HG03558 (cell line): Measurements from ENCODE around the gene FNDC11.
"Not testable (repeated sequence)": the region's sequence is repeated elsewhere in the genome, so short reads cannot be mapped to it uniquely, and the experiment has no call there.

Experiments used
- ATAC-seq: cut with Tn5 transposase; IDR thresholded peaks from one replicate; pipeline ENCODE4 v1.9.1; 2021; ENCODE audit warnings: moderate number of reproducible peaks; ENCODE audit not compliant: unreplicated experiment; ENCODE audit errors: extremely low read depth

The FNDC11 gene

DNA sequence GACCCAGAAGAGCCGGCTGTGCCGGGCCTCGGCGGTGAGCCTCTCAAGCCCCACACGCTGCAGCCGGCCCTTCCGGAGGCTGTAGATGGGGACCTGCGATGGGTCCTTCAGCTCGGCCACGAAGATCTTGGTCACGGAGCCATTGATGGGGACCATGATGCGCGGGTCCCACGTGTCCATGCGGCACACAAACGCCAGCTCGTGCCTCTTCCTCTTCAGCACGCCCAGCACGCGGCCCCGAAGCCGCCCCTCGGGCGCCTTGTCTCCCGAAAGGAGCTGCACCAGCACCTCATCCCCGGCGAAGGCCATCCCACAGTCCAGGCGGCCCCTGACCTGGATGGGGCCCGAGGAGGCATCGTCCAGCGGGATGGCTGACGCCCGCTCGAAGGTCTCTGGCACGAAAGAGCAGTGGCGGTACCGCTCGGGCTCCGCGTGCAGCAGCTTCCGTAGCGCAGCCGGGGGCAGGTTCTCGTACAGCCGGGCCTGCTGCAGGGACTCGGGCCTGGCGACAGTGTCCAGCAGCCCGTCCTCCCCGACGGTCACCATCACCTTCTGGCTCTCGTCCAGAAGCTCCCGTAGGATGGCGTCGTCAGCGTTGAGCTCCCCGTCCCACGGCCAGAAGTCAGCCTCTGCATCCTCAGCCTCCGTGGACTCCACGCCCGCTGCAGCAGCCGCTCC lies 11.2 kb downstream of the FNDC11 start:
- no peak for ATAC-seq

DNA sequence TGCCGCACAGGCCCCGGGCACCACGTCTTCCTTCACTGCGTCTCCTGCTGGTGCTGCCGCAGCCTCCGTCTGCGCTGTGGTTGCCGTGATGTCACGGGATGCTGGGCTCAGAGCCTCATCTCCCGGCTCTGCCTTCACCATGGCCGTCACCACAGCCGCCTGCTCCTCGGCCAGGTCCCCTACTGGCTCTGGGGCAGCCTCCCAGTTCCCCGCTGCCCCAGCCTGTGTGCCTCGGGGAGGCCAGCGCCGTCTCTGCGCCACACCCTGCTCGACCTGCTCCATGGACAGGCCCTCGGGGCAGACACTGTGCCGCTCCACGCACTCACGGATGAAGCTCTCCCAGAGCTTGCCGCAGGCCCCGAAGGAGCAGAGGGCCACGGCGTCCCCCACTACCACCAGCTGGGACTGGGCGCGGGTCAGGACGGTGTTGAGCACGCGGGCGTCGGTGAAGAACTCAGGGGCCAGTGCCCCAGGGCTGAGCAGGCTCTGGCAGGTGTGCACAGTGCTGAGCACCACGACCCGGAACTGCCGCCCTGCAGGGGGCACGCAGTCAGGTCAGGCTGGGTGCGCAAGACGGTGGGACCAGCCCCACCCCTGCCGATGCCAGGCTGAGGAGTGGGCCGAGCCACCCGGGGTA lies 11.9 kb downstream of the FNDC11 start:
- ATAC-seq, result no peak

DNA sequence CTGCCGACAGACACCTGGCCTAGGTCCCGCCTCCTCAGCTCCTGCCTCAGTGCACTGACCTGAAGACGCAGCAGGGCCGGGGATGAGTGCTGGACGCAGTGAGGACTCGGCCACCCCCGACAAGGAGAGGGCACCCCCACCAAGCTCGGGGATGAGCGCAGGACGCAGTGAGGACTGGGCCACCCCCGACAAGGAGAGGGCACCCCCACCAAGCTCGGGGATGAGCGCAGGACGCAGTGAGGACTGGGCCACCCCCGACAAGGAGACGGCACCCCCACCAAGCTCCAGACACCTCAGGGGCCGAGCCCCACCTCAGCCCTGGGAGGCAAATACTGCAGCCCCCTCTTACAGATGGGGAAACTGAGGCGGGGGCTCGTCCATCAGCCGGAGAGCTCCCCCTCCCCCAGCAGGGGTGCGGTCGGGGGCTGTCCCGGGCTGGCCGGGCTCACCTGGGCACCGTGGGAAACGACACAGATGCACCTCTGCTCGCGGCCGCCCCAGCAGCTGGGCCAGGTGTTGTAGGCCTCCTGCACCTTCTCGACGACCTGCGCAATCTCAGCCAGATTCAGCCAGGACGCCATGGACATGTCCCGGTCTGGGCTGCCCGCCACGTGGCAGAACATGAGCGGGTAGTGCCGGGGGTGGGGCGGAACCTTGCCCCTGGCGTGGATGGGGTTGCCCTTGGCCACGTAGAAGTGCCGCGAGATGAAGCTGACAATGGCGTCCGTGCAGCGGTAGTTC lies 12.6 kb downstream of the FNDC11 start:
- no peak for ATAC-seq

DNA sequence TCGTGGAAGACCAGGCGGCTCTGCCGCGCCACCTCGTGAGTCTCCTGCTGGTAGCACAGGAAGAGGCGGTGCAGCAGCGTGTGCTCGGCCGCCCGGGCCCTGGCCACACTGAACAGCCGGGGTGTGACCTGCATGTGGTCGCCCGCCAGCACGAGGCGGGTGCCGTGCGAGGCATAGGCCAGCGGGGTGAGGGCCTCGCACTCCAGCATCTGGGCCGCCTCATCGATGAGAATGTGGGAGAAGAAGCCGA lies 13.1 kb downstream of the FNDC11 start:
- no peak for ATAC-seq

DNA sequence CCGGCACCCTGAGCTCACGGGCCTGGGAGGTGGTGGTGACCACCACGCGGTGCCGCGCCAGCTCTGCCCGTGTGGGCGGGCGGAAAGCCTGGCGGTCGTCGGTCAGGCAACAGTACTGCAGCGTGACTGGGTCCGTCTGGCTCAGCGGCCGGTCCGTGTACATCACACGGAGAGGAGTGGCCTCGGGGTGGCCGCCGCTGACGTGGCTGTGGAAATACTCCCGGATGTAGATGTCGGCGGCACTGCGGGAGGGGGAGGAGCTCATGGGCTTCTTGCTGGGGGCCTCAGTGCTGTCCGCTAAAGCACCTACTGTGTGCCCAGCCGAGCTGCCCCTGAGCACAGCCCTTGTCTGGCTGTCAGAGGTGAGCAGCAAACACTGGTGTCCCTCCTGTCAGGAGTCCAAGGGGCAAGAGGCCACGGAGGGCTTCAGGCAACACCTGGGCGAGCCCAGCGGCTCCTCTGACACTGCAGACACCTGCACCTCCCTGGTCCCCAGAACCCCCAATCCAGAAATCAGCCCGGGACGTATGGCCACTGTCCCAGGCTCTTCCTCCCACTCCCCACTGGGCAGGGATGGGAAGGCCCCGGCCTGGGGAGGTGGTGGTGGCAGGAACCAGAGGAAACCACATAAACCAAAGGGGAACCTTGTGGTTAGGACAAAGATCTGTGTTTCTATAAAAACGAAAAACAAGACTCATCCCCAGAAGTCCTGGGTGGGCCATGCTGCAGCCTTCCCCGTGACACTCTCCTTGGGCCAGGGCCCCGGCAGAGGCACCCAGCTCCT lies 13.6 kb downstream of the FNDC11 start:
- no peak for ATAC-seq

DNA sequence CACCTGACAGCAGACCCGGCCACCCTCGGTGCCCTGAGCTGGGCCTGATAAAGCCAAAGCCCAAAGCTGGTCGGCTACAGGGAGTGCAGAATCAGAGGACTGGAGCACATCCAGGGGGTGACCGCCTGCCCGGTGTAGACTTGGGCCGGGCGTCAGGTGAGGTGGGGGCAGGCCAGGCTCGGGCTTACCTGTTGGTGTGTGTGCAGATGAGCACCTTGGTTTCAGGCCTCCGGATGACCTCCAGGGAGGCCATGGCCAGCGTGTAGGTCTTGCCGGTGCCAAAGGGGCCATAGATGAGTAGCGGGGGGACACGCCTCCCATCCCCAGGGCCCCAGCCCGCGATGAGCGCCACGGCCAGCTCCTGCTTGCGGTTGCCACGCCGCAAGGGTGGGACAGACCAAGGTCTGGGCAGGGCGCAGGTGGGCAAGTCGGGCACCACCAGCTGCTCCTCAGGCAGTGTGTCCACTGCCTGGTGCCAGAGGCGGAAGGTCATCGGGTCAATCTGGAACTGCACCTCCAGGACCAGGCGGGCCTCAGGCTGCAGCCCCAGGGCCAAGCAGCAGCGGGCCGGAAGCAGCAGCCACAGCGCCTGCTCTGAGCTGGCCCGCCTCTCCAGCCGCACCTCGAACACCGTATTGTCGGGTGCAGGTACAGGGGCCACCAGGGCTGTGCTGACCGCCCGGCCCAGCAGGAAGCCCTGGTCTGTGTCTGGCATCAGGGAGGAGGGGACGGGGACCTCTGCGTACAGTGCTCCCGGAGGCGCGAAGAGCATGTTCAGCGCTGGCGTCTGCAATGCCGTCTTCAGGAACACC lies 14.4 kb downstream of the FNDC11 start:
- ATAC-seq, result no peak

DNA sequence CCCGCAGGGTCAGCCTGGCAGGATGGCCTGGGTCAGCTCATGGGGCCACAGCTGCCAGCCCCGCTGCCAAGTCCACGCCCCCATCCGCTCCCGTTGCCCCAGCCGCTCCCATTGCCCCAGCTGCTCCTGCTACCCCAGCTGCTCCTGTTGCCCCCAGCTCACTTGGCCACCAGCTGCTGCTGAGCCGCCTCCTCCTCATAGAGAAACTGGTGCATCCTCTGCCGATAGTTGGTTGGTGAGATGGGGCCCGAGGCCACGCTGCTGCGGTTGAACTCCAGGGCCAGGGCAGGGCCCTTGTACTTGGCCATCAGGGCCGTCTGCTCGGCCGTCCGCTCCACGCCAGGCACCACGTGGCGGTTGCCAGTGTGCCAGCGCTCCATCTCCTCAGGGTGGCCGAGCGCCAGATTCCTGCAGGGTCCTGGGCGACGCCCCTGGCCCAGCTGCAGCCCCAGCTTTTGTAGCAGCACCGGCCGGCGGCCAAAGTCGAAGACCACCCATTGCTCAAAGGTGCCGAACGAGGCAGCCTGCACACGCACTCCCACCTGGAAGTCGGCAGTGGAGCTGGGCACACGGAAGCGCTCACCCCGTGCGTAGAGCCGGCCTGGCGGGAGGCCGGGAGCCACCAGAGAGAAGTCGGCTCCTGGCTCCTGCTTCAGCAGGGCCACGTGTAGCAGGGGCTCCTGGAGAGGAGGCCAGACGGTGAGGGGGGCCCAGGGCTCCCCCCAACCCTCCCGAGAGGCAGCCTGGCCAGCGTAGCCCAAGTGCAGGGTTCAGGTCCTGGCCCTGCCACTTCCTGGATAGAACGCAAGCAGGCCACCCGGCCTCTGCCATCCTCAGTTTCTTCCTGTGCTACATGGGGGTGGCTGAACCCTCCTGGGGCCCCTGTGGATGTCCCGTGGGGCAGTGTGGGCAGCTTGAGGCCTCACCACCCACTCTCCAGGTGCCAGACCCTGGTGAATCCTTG lies 15.3 kb downstream of the FNDC11 start:
- ATAC-seq, result no peak

DNA sequence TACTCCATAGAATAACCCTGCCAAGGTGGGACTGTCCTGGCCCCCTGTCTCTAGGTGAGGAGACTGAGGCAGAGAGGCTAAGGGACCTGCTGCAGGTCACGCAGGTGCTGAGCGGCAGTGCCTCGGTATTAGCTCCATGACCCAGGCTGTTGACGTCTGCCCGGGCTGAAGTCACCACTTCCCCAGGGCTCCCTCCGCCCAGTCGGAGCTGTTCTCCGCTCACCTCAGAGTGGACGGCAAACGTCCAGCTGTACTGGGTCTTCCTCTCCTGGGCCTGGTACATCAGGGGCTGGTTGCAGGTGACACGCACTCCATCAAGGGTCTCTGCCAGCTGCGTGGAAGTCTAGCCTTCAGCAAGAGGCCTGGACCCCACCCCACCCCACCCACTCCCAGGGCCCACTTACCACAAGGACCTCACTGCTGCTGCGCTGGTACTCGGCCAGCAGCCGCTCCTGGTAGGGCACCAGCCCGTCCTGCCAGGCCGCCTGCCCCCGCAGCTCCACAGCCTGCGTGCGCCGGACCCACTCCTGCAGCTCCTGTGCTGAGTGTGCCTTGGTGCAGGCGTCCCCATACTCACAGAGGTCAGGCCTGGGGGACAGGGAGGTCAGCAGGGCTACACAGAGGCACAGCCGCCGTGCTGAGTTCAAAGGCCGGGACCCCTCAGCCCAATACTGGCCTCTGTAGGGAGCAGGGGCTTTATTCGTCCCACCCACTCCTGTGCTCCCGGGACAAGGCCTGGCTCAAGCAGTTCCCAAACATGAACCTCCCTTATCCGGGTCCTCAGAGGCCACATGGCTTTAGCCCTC lies 16.5 kb downstream of the FNDC11 start:
- no peak for ATAC-seq

DNA sequence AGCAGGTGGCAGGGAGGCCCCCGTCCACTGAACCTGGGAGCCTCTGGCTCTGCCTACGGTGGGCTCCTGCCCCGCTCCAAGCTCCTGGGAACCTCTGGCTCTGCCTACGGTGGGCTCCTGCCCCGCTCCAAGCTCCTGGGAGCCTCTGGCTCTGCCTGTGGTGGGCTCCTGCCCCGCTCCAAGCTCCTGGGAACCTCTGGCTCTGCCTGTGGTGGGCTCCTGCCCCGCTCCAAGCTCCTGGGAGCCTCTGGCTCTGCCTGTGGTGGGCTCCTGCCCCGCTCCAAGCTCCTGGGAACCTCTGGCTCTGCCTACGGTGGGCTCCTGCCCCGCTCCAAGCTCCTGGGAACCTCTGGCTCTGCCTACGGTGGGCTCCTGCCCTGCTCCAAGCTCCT lies 17.1 kb downstream of the FNDC11 start:
- not testable (repeated sequence) for ATAC-seq

DNA sequence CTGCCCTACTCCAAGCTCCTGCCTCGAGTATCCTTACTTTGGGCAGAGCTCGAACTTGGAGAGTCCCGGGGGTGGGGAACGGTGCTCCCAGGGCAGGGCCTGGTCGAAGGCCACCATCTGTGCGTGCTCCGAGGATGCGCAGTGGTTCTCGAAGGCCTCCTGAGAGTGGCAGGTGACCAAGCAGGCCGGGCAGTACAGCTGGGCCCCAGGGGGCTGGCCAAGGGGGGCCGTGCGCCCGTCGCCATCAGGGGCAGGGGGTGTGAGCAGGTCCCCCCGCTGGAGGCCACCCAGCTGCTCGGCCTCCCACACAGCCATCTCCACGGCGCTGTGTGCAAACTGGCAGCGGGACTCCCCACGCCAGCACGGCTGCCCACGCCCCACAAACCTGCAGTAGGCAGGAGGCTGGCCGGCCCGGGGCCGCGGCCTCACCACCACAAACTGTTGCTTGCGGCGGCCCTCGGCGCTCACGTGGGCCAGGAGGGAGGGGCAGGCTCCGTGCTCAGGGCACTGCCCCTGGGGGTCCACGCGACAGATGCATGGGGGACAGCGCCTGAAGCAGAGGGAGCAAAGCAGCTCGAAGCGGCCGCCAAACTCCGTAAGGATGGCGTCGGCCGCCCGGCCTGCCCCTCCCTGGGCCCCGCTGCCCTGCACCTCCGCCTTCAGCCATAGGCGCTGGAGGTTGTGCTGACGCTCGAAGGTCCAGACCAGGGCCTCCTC lies 18.3 kb downstream of the FNDC11 start:
- ATAC-seq, result no peak

DNA sequence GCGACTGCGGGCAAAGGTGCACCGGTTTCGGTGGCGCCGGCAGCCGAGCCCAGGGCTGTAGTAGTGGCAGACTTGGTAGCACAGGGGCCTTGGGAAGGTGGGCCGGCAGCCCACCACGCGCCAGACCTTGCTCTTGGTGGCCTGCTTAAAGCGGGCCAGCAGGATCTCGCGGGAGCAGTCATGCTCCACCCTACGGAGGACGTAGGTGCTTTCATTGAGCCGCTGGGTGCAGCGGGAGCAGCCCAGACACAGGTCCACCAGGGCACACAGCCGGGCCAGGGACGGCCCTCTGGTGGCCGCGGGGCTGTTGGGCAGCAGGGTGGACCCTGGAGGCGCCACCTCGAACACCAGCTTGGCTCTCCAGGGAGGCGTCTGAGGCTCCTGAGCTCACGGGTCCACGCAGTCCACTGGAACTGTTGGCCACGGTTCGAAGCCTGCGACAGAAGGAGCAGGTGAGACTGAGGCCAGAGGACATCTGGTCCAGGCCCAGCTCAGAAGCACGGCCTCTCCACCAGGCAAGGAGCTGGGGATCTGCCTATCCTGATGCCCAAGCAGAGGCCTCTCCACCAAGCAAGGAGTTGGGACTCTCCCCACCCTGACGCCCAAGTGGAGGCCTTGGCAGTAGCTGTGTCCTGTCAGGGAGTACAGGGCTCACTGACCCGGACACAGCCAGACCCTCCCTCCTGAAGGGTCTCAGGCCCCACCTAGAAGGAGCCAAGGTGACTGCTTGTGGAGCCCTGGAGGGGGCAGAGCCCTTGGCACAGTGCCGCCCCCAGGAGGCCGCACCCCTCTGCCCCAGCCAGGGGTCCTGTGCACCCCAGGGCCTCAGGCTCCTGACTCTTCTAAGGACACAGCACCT lies 19.1 kb downstream of the FNDC11 start:
- ATAC-seq, result no peak

DNA sequence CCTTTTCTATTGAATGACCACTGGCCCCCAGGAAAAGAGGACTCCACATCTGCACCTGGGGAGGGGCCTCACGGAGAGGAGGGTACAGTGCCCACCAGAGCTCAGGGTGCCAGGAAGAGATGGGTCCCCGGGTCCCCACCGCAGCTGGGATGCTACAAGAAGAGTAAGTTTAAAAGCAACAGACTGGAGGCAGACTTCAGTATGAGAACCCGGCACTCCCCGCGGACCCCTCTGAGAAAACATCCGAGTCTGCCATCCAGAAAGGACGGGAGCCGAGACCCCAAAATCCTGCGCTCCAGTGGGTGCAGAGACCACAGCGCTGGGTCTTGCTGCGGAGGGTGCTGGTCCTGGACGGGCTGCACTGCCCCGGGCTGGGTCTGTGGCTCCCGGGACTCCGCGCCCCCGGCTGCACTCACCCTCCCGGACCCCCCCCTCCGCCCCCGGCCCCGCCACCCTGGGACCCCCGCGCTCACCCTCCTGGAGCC lies 19.7 kb downstream of the FNDC11 start:
- no peak for ATAC-seq

DNA sequence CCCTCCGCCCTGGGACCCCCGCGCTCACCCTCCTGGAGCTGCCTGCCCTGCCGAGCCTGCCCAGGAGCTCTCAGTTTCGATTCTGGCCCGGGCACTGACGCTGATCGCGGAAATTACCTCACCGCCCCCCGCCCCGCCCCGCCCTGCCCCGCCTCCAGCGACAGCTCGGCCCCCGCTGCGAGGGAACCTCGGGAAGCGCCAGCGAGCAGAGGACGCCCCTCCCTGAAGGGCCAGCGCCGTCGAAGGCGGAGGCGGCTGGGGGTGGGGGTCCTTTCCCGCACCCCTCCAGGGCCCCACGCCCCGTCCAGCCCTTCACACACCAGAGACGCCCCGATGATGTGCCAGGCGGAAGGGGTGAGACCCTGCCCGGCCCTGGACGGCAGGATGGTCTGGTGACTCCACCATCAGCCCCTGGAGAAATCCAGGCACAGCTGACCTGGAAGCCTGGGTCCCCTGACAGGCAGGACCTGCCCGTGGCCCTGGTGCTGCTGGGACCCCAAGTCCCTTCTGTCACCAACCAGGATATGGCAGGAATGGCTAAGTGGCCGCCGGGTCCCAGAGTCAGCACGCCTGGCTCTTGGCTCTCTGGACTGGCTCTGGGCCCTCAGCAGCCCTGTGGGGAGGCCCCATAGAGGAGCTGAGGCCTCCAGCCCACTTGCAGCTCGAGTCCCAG lies 20.3 kb downstream of the FNDC11 start, which contains the start of gene HELZ2:
TSS of gene HELZ2 (minus strand) at position 84 of the 673 bp plus-strand sequence. CDS start 1,854 bp downstream, outside the sequence.
- no peak for ATAC-seq

DNA sequence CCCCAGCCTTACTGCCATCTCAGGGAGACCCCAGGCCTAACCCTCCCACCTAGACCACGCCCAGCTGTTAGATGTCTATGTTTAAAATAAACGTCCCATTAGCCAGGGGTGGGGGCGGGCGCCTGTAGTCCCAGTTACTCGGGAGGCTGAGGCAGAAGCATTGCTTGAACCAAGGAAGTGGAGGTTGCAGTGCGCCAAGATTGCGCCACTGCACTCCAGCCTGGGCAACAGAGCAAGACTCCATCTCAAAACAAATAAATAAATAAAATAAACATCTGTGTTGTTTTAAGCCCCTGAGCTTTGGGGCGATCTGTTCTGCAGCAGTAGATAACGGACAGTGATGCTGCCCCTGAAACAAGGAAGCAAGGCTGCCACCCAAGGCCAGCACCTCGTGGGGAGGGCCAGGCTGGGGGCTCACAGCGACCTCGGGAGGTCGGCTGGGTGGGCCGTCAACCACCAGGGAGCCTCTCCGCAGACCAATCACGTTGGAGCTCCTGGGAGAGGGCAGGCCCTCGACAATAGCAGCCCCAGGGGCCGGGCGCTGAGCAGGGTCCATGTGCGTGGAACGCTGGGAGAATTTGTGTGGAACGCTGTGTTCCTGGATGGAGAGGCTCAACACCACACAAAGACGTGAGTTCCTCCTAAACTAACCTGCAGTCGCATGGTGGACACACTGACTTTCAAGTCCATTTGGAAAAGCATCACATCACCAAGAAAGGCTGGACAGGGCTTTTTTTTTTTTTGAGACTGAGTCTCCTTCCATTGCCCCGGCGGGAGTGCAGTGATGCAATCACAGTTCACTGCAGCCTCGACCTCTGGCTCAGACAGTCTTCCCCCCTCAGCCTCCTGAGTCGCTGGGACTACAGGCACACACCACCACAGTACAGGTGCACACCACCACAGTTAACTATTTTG lies 21.1 kb downstream of the FNDC11 start:
- ATAC-seq, result no peak

DNA sequence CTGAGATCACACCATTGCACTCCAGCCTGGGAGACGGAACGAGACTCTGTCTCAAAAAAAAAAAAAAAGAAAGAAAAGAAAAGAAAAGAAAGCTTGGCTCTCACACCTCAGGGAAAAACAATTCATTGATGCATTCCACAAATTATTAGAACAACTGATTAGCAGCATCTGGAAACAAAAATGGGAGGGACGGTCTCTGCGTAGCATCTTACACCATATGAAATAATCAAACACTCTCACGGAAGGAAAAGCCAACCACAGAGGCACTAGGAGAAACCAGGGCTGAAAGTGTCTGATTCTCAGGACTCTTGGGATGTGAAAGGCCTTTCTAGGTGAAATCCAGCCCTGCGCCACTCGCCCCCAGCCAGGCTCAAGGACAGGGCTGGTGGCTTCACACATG lies 22.4 kb downstream of the FNDC11 start:
- no peak for ATAC-seq
